Natural killer cell (primary cell): ENCODE data around the gene PPP3CA. TPM values are rescaled to one million over a fixed set of nuclear protein-coding genes. Genes with fewer than 3 reads are reported as not detected.

ENCODE experiments used
- ATAC-seq, 3 donors: fragments of 150-1000 bp in 2 of 3; fragments of 200-7000 bp in 1 of 3; cut with Tn5 transposase; 1 replicate in 1 of 3; 2 replicates in 2 of 3; pipeline ENCODE4 v1.10.0; 2021; ENCODE audit warnings: mild to moderate bottlenecking in 2 of 3, moderate library complexity in 2 of 3
- DNase-seq, 2 donors: peaks; one replicate each; pipeline versions ENCODE4 v3.0.0 to v3.0.0-alpha.2; 2013 to 2021; ENCODE audit warnings: mixed read lengths in 1 of 2
- H3K27ac ChIP-seq: one replicate; pipeline ENCODE4 v1.5.1; 2013; ENCODE audit warnings: mild to moderate bottlenecking, low read length
- H3K27me3 ChIP-seq: one replicate; pipeline ENCODE4 v1.6.1; 2013; ENCODE audit warnings: low read length; ENCODE audit not compliant: control insufficient read depth, insufficient read depth
- H3K36me3 ChIP-seq: one replicate; pipeline ENCODE4 v1.6.1; 2013; ENCODE audit warnings: low read length; ENCODE audit not compliant: control insufficient read depth, insufficient read depth
- H3K4me1 ChIP-seq: one replicate; pipeline ENCODE4 v1.6.1; 2013; ENCODE audit warnings: low read length; ENCODE audit not compliant: control insufficient read depth, insufficient read depth
- H3K4me3 ChIP-seq: one replicate; pipeline ENCODE4 v1.5.1; 2013; ENCODE audit warnings: low read length
- H3K9me3 ChIP-seq: one replicate; pipeline ENCODE4 v1.6.1; 2013; ENCODE audit warnings: low read length; ENCODE audit not compliant: control insufficient read depth, insufficient read depth
- H3K27ac Mint-ChIP-seq, 2 donors: one replicate each; pipeline ENCODE4 v1.8.0; 2022; ENCODE audit warnings: mild to moderate bottlenecking in 2 of 2, mixed read lengths in 2 of 2, moderate library complexity in 1 of 2
- H3K27me3 Mint-ChIP-seq, 2 donors: one replicate each; pipeline ENCODE4 v1.8.0; 2022; ENCODE audit warnings: low read depth in 2 of 2, mixed read lengths in 2 of 2
- H3K36me3 Mint-ChIP-seq: one replicate; pipeline ENCODE4 v1.8.0; 2022; ENCODE audit warnings: mixed read lengths
- H3K4me1 Mint-ChIP-seq, 2 donors: one replicate each; pipeline ENCODE4 v1.8.0; 2022; ENCODE audit warnings: mixed read lengths in 2 of 2
- H3K4me3 Mint-ChIP-seq: one replicate; pipeline ENCODE4 v1.8.0; 2022; ENCODE audit warnings: mild to moderate bottlenecking, moderate library complexity, mixed read lengths
- H3K9me3 Mint-ChIP-seq, 2 donors: one replicate each; pipeline ENCODE4 v1.8.0; 2022; ENCODE audit warnings: mixed read lengths in 2 of 2
- CTCF ChIP-seq: fragments of 200-600 bp; IDR thresholded peaks from one replicate; pipeline ENCODE4 v1.8.0; 2022; ENCODE audit warnings: antibody characterized with exemption
- WGBS: methylation state at CpG from one replicate; pipeline ENCODE4 v1.1.7; 2013; ENCODE audit warnings: missing lambda C conversion rate; ENCODE audit not compliant: insufficient coverage; 5-methylcytosine and 5-hydroxymethylcytosine counted together
- intact Hi-C: fragments of 100-400 bp; cut with micrococcal nuclease; formaldehyde crosslinking; loops from one replicate; pipeline ENCODE4 v1.14.2; 2022
- total RNA-seq, 4 donors: library from RNA; stranded (reverse); fragments of 120-200 nt in 1 of 4; gene quantifications; one replicate each; pipeline versions ENCODE4 v1.2.3 to v1.2.4, GENCODE V29; 2013 to 2022

The PPP3CA gene
- total RNA-seq, 3 donors from 2014 or later (not counting 1 experiment from before 2014, with no cell fraction given): 53.1 to 73.1 (median 58.0) TPM

- Mint-ChIP-seq H3K4me1 (peaks cover 69% of the 10 kb centered on the region in 2 donors), H3K27ac (peak overlapping the region in 1 of 2 donors; percentile 32), H3K4me3 (no peak overlapping the region), H3K27me3 (no peaks in the 10 kb centered on the region), H3K36me3 (no peaks in the 10 kb centered on the region), H3K9me3 (no peaks in the 10 kb centered on the region)
- no peak overlapping the region for H3K27ac ChIP-seq
- DNase-seq: no peak
- no peak for ATAC-seq
- H3K4me3 ChIP-seq: no peak overlapping the region
- 83% methylated on average over 1 of the region's 3 CpGs for WGBS
- no peak for TF ChIP-seq CTCF
- peaks cover 9% of the 10 kb centered on the region for H3K4me1 ChIP-seq
- H3K9me3 ChIP-seq: no peaks in the 10 kb centered on the region
- intact Hi-C loops: loop anchor here (10.0 kb wide), 1 partner anchor 215 kb away; no protein-coding TSS in a partner anchor
- no peaks in the 10 kb centered on the region for H3K36me3 ChIP-seq
- H3K27me3 ChIP-seq: no peaks in the 10 kb centered on the region
Observed at GRCh38 chr4:101199507-101200285, 147.6 kb downstream of the PPP3CA start.

GRCh38 chr4:101198682-101199339 is 148.5 kb downstream of the PPP3CA start:
- Mint-ChIP-seq H3K4me1 (peaks cover 69% of the 10 kb centered on the region in 2 donors), H3K9me3 (no peaks in the 10 kb centered on the region), H3K4me3 (no peak overlapping the region), H3K36me3 (no peaks in the 10 kb centered on the region), H3K27me3 (no peaks in the 10 kb centered on the region), H3K27ac (peak overlapping the region; percentile 41 to 66)
- H3K36me3 ChIP-seq: no peaks in the 10 kb centered on the region
- ATAC-seq: no peak
- no peaks in the 10 kb centered on the region for H3K27me3 ChIP-seq
- WGBS: 94% methylated on average over 4 of the region's 4 CpGs
- H3K9me3 ChIP-seq: no peaks in the 10 kb centered on the region
- intact Hi-C loops: loop anchor here (10.0 kb wide), 1 partner anchor 216 kb away; no protein-coding TSS in a partner anchor
- no peak overlapping the region for H3K4me3 ChIP-seq
- H3K4me1 ChIP-seq: peaks cover 9% of the 10 kb centered on the region
- DNase-seq: no peak
- no peak overlapping the region for H3K27ac ChIP-seq
- TF ChIP-seq CTCF: no peak

- intact Hi-C loops: loop anchor here (10.0 kb wide), 1 partner anchor 217 kb away; no protein-coding TSS in a partner anchor
- 60% methylated on average over 1 of the region's 4 CpGs for WGBS
- Histone ChIP-seq H3K27ac (no peak overlapping the region), H3K27me3 (no peaks in the 10 kb centered on the region), H3K4me3 (no peak overlapping the region), H3K9me3 (no peaks in the 10 kb centered on the region), H3K36me3 (peaks cover 7% of the 10 kb centered on the region), H3K4me1 (peaks cover 9% of the 10 kb centered on the region)
- peaks cover 66 to 69% of the 10 kb centered on the region in 2 donors for H3K4me1 Mint-ChIP-seq
- H3K9me3 Mint-ChIP-seq: no peaks in the 10 kb centered on the region
- ATAC-seq (no peak), DNase-seq (no peak)
- TF ChIP-seq CTCF: no peak
- H3K36me3 Mint-ChIP-seq: no peaks in the 10 kb centered on the region
- no peaks in the 10 kb centered on the region for H3K27me3 Mint-ChIP-seq
- H3K27ac Mint-ChIP-seq: peak overlapping the region in 1 of 2 donors; percentile 41
- no peak overlapping the region for H3K4me3 Mint-ChIP-seq
Observed at GRCh38 chr4:101197350-101197749, 150.0 kb downstream of the PPP3CA start.
